Activated T-cell treated with anti-CD3 and anti-CD28 coated beads for 1 hour (primary cell): Measurements from ENCODE around the gene ZSWIM5.

Experiments
- DNase-seq: peaks from one replicate; pipeline ENCODE4 v3.0.0-alpha.2; 2020; ENCODE audit warnings: low read depth

Gene ZSWIM5

GRCh38 chr1:45018599-45019230 is 187.7 kb downstream of the ZSWIM5 start:
- peak; percentile 46 for DNase-seq

- DNase-seq: no peak
Observed at GRCh38 chr1:45016767-45017166, 189.6 kb downstream of the ZSWIM5 start.

- DNase-seq: no peak
Observed at GRCh38 chr1:45016090-45016697, 190.2 kb downstream of the ZSWIM5 start.

- no peak for DNase-seq
Observed at GRCh38 chr1:45015683-45016082, 190.7 kb downstream of the ZSWIM5 start.

GRCh38 chr1:45014321-45015028 is 191.9 kb downstream of the ZSWIM5 start:
- DNase-seq: peak; percentile 73

- DNase-seq: no peak
Observed at GRCh38 chr1:45013551-45014209, 192.7 kb downstream of the ZSWIM5 start.

- DNase-seq: peak; percentile 14
Observed at GRCh38 chr1:45012639-45013278, 193.6 kb downstream of the ZSWIM5 start.

GRCh38 chr1:45011837-45012638 is 194.4 kb downstream of the ZSWIM5 start, which contains the start of gene UROD:
Gene UROD, plus strand, starts transcription at chr1:45012254. Its CDS starts 12 bp downstream, at chr1:45012266.
- DNase-seq: peak; percentile 78

- peak; percentile 49 for DNase-seq
Observed at GRCh38 chr1:45010855-45011811, 195.3 kb downstream of the ZSWIM5 start, which contains the start of gene HECTD3. Gene HECTD3, minus strand, starts transcription at chr1:45011324. Its CDS starts 67 bp downstream, at chr1:45011257.

- no peak for DNase-seq
Observed at GRCh38 chr1:45009956-45010854, 196.2 kb downstream of the ZSWIM5 start.

GRCh38 chr1:45009296-45009865 is 197.0 kb downstream of the ZSWIM5 start:
- DNase-seq: no peak

- no peak for DNase-seq
Observed at GRCh38 chr1:45008516-45008915, 197.9 kb downstream of the ZSWIM5 start.

- DNase-seq: no peak
Observed at GRCh38 chr1:45008076-45008475, 198.3 kb downstream of the ZSWIM5 start.

- no peak for DNase-seq
Observed at GRCh38 chr1:45007311-45007710, 199.1 kb downstream of the ZSWIM5 start.

- DNase-seq: no peak
Observed at GRCh38 chr1:45005761-45006160, 200.6 kb downstream of the ZSWIM5 start.

GRCh38 chr1:45004281-45004920 is 202.0 kb downstream of the ZSWIM5 start:
- DNase-seq: no peak

GRCh38 chr1:45003741-45004140 is 202.7 kb downstream of the ZSWIM5 start:
- no peak for DNase-seq
